Measurements from ENCODE around the gene ACCS. TPM values are rescaled to one million over a fixed set of nuclear protein-coding genes. Genes with fewer than 3 reads are reported as not detected.

The ACCS gene
- total RNA-seq, 4 donors from 2014 or later = 0.58 to 4.0 (median 1.8) TPM

GRCh38 chr11:44088871-44089270, 22.8 kb downstream of the ACCS start:
- no peak for ATAC-seq

GRCh38 chr11:44090539-44090938, 24.5 kb downstream of the ACCS start:
- in situ Hi-C loops (cut with MboI; ENCODE audit: low sequenced_read_pairs in 4 of 4) = loop anchor here in 3 of 4 donors (5.0 to 10.0 kb wide), 3 partner anchors 447 to 454 kb away; no protein-coding TSS in a partner anchor
- no peak for ATAC-seq
- intact Hi-C loops (cut with DNase I; ENCODE audit: low total_unique reads) = loop anchor here (10.0 kb wide), 1 partner anchor 524 kb away; no protein-coding TSS in a partner anchor

More at GRCh38 chr11:44088871-44089270, 22.8 kb downstream of the ACCS start:
- Histone ChIP-seq H3K9me3 (no peaks in the 10 kb centered on the region), H3K36me3 (peaks cover 0 to 4% of the 10 kb centered on the region in 2 donors), H3K4me3 (no peak overlapping the region), H3K27me3 (no peaks in the 10 kb centered on the region), H3K27ac (no peak overlapping the region), H3K4me1 (no peaks in the 10 kb centered on the region)
- DNase-seq = no peak
- intact Hi-C loops (cut with DNase I; ENCODE audit: low total_unique reads) (no loop called here), in situ Hi-C loops (cut with MboI; ENCODE audit: low sequenced_read_pairs in 4 of 4) (no loop called here)
- TF ChIP-seq CTCF (IDR thresholded peaks at IDR 0.05 in 4 of 5, conservative IDR thresholded peaks at IDR 0.05 in 1 of 5) (no peak), POLR2A (IDR thresholded peaks at IDR 0.05) (no peak)

GRCh38 chr11:44094260-44094868, 28.3 kb downstream of the ACCS start:
- in situ Hi-C loops (cut with MboI; ENCODE audit: low sequenced_read_pairs in 4 of 4) = loop anchor here in 3 of 4 donors (5.0 to 10.0 kb wide), 3 partner anchors 443 to 450 kb away; no protein-coding TSS in a partner anchor
- Histone ChIP-seq H3K4me3 (no peak overlapping the region), H3K27ac (no peak overlapping the region), H3K36me3 (no peaks in the 10 kb centered on the region), H3K9me3 (no peaks in the 10 kb centered on the region), H3K4me1 (peaks cover 17 to 22% of the 10 kb centered on the region in 2 donors), H3K27me3 (no peaks in the 10 kb centered on the region)
- peak; percentile 75 to 76 for DNase-seq
- peak; percentile 63 to 77 for ATAC-seq
- intact Hi-C loops (cut with DNase I; ENCODE audit: low total_unique reads) = loop anchor here (1.0 to 10.0 kb wide), 3 partner anchors 16 to 520 kb away; no protein-coding TSS in a partner anchor
- TF ChIP-seq CTCF (IDR thresholded peaks at IDR 0.05 in 4 of 5, conservative IDR thresholded peaks at IDR 0.05 in 1 of 5) = peak; percentile 68 to 88 (median 75)
- no peak for TF ChIP-seq POLR2A (IDR thresholded peaks at IDR 0.05)

More at GRCh38 chr11:44090539-44090938, 24.5 kb downstream of the ACCS start:
- Histone ChIP-seq H3K4me1 (peaks cover 8 to 9% of the 10 kb centered on the region in 2 donors), H3K9me3 (no peaks in the 10 kb centered on the region), H3K27me3 (no peaks in the 10 kb centered on the region), H3K27ac (no peak overlapping the region), H3K4me3 (no peak overlapping the region), H3K36me3 (no peaks in the 10 kb centered on the region)
- no peak for TF ChIP-seq CTCF (IDR thresholded peaks at IDR 0.05 in 4 of 5, conservative IDR thresholded peaks at IDR 0.05 in 1 of 5)
- TF ChIP-seq POLR2A (IDR thresholded peaks at IDR 0.05) = no peak
- DNase-seq = no peak

- ATAC-seq (peak; percentile 95), DNase-seq (peak; percentile 78 to 85)
- in situ Hi-C loops (cut with MboI; ENCODE audit: low sequenced_read_pairs in 4 of 4) (loop anchor here in 1 of 4 donors (10.0 kb wide), 1 partner anchor 449 kb away; no protein-coding TSS in a partner anchor), intact Hi-C loops (cut with DNase I; ENCODE audit: low total_unique reads) (loop anchor here (1.0 to 10.0 kb wide), 3 partner anchors 15 to 519 kb away; no protein-coding TSS in a partner anchor)
- peak; percentile 56 to 69 for TF ChIP-seq POLR2A (IDR thresholded peaks at IDR 0.05)
- peak; percentile 83 to 92 (median 89) for TF ChIP-seq CTCF (IDR thresholded peaks at IDR 0.05 in 4 of 5, conservative IDR thresholded peaks at IDR 0.05 in 1 of 5)
- no peaks in the 10 kb centered on the region for H3K27me3 ChIP-seq
- H3K4me3 ChIP-seq = peak within 1 kb of the TSS; percentile 71 to 90 (median 86)
- H3K4me1 ChIP-seq = peaks cover 17 to 22% of the 10 kb centered on the region in 2 donors
- H3K27ac ChIP-seq = peak within 1 kb of the TSS; percentile 76 to 91 (median 84)
- no peaks in the 10 kb centered on the region for H3K9me3 ChIP-seq
- H3K36me3 ChIP-seq = no peaks in the 10 kb centered on the region
Measured at GRCh38 chr11:44095506-44096359, 29.7 kb downstream of the ACCS start, which contains the start of gene EXT2. EXT2 (plus strand) TSS chr11:44095678; CDS start chr11:44107713, 12,035 bp downstream.
